ENCODE measurements around the gene XPR1.
"Not testable (repeated sequence)": the region's sequence is repeated elsewhere in the genome, so short reads cannot be mapped to it uniquely, and the experiment has no call there.

XPR1 gene

DNA sequence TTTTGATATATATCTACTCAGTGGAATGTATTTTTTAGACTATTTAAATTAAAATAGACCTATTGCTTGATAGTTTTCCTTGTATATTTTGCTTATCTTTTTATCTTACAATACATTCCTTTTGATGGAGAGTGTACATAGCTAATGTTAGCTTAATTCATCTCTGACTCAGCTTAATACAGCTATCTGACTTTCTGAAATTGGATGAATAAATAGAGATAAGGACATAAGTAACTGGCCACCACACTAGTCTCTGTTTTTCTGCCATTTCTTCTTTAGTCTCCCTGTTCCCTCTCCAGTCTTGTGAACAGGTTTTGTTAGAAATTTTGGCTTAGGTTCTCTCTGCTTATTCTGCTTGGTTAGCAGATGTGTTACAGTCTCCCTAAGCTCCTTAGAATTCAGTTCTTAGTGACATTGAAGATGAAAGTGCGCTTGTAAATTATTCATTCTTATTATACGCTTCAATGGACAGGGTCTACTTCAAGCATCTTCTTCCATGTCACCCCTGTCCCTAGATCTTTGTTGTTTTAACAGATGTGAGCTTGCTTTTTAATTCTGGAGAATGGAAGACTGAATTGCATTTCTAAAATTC, 59.6 kb downstream of the XPR1 start:
- TF ChIP-seq, protein P1, sequence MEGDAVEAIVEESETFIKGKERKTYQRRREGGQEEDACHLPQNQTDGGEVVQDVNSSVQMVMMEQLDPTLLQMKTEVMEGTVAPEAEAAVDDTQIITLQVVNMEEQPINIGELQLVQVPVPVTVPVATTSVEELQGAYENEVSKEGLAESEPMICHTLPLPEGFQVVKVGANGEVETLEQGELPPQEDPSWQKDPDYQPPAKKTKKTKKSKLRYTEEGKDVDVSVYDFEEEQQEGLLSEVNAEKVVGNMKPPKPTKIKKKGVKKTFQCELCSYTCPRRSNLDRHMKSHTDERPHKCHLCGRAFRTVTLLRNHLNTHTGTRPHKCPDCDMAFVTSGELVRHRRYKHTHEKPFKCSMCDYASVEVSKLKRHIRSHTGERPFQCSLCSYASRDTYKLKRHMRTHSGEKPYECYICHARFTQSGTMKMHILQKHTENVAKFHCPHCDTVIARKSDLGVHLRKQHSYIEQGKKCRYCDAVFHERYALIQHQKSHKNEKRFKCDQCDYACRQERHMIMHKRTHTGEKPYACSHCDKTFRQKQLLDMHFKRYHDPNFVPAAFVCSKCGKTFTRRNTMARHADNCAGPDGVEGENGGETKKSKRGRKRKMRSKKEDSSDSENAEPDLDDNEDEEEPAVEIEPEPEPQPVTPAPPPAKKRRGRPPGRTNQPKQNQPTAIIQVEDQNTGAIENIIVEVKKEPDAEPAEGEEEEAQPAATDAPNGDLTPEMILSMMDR (IDR thresholded peaks at IDR 0.05; ENCODE audit: insufficient read depth, missing control alignments), result no peak
- FAIRE-seq (peak; percentile 93), DNase-seq (ENCODE audit: insufficient read length, low spot score) (no peak)

DNA sequence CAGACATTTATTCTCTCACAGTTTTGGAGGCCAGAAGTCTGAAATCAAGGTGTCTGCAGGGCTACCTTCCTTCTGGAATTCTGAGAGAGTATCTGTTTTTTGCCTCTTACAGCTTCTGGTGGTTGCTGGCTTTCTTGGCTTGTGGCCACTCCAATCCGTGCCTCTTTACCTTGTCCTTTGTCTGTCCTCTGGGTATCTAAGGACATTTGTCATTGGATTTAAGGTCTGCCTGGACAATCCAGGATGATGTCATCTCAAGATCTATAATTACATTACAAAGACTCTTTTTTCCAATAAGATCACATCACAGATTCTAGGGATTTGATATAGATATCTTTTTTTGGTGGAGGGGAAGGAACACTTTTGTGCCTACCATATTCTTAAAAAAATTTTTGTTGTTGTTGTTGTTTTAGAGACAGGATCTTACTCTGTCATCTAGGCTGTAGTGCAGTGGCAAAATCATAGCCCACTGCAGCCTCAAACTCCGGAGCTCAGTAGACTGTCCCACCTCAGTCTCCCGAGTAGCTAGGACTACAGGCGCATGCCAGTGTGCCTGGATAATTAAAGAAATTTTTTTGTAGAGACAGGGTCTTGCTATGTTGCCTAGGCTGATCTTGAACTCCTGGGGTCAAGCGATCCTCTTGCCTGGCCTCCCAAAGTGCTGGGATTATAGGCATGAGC, 61.9 kb downstream of the XPR1 start:
- no peak for DNase-seq (ENCODE audit: insufficient read length, low spot score)
- TF ChIP-seq, protein P1 (IDR thresholded peaks at IDR 0.05; ENCODE audit: insufficient read depth, missing control alignments), result no peak
- FAIRE-seq, result no peak

DNA sequence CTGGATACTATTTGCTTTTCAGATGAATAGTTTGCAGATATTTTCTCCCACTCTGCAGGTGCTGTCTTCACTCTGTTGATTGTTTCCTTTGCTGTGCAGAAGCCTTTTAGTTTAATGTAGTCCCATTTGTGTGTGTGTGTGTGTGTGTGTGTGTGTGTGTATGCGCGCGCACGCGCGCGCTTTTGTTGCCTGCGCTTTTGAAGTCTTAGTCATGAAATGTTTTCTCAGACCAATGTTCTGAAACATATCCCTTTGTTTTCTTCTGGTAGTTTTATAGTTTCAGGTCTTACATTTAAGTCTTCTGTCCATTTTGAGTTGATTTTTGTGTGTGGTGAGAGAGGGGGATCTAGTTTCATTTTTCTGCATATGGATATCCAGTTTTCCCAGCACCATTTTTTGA, 63.5 kb downstream of the XPR1 start:
- TF ChIP-seq, protein P1 (IDR thresholded peaks at IDR 0.05; ENCODE audit: insufficient read depth, missing control alignments), result no peak
- DNase-seq (ENCODE audit: insufficient read length, low spot score) (no peak), FAIRE-seq (no peak)

DNA sequence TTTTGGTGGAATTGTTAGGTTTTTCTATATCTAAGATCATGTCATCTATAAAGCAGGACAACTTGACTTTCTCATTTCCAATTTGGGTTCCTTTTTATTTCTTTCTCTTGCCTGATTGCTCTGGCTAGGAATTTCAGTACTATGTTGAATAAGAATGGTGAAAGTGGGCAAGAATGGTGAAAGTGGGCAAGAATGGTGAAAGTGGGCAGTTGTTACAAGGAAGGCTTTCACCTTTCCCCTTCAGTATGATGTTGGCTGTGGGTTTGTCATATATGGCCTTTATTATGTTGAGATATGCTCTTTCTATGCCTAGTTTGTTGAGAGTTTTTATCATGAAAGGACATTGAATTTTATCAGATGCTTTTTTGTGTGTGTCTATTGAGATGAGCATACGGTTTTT, 64.5 kb downstream of the XPR1 start:
- peak; percentile 38 for FAIRE-seq
- TF ChIP-seq, protein P1 (IDR thresholded peaks at IDR 0.05; ENCODE audit: insufficient read depth, missing control alignments), result no peak
- no peak for DNase-seq (ENCODE audit: insufficient read length, low spot score)

DNA sequence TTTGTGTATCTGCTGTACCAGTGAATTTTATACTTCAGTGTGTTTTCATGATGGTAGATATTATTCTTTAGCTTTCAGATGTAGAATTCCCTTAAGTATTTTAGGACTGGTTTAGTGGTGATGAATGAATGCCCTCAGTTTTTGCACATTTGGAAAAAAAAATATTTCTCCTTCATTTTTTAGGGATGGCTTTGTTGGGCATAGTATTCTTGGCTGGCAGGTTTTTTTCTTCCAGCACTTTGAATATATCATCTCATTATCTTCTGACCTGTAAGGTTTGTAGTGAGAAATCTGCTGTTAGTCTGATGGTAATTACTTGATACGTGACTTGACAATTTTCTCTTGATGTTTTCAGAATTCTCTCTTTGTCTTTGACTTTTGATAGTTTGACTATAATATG, 66.8 kb downstream of the XPR1 start:
- DNase-seq (ENCODE audit: insufficient read length, low spot score) (no peak), FAIRE-seq (peak; percentile 6)
- TF ChIP-seq, protein P1 (IDR thresholded peaks at IDR 0.05; ENCODE audit: insufficient read depth, missing control alignments), result no peak

DNA sequence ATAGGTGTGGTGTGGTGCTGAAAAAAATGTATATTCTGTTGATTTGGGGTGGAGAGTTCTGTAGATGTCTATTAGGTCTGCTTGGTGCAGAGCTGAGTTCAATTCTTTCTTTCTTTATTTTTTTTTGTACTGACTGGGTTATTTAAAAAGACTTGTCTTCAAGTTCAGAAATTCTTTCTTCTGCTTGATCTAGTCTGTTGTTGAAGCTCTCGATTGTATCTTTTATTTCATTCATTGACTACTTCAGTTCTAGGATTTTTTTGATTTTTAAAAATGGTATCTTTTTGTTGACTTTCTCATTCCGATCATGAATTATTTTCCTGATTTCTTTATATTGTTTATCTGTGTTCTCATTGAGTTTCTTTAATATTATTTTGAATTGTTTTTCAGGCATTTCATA, 70.6 kb downstream of the XPR1 start:
- DNase-seq (ENCODE audit: insufficient read length, low spot score); FAIRE-seq: not testable (repeated sequence)

DNA sequence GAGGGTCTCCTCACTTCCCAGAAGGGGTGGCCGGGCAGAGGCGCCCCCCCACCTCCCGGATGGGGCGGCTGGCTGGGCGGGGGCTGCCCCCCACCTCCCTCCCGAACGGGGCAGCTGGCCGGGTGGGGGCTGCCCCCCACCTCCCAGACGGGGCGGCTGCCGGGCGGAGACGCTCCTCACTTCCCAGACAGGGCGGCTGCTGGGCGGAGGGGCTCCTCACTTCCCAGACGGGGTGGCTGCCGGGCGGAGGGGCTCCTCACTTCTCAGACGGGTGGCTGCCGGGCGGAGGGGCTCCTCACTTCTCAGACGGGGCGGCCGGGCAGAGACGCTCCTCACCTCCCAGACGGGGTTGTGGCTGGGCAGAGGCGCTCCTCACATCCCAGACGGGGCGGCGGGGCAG, 78.9 kb downstream of the XPR1 start:
- not testable (repeated sequence) for DNase-seq (ENCODE audit: insufficient read length, low spot score); FAIRE-seq

DNA sequence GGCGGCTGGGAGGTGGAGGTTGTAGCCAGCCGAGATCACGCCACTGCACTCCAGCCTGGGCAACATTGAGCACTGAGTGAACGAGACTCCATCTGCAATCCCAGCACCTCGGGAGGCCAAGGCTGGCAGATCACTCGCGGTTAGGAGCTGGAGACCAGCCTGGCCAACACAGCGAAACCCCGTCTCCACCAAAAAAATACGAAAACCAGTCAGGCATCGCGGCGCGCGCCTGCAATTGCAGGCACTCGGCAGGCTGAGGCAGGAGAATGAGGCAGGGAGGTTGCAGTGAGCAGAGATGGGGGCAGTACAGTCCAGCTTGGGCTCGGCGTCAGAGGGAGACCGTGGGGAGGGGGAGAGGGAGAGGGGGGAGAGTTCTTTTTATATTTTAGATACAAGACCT, 79.4 kb downstream of the XPR1 start:
- not testable (repeated sequence) for DNase-seq (ENCODE audit: insufficient read length, low spot score); FAIRE-seq

DNA sequence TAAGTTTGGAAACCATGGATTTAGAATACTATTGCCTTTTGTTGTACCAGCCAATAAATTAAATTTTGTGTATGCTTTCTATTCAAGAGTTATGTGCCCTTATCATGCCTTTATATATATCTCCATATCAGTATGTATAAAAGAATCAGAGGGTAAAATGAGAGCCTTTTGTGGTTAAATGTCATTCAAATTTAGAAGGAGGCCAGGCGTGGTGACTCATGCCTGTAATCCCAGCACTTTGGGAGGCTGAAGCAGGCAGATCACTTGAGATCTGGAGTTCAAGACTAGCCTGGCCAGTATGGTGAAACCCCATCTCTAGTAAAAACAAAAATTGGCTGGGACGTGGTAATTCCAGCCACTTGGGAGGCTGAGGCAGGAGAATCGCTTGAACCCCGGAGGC, 88.9 kb downstream of the XPR1 start:
- DNase-seq (ENCODE audit: insufficient read length, low spot score), result no peak
- FAIRE-seq, result no peak

More for the DNA sequence above, 88.9 kb downstream of the XPR1 start:
- TF ChIP-seq, protein P1 (IDR thresholded peaks at IDR 0.05; ENCODE audit: insufficient read depth, missing control alignments), result no peak

All from D721Med (cell line).